ENCODE data around the gene ZBTB1. TPM values are rescaled to one million over a fixed set of nuclear protein-coding genes. Genes with fewer than 3 reads are reported as not detected.

ZBTB1 gene
- total and polyA plus RNA-seq, 10 of the 15 experiments (the other 5 are each of a cell fraction or from before 2014, with no cell fraction given), result 12.3 to 127 (median 40.0) TPM

GRCh38 chr14:64465191-64465822, 39.3 kb upstream of the ZBTB1 start, which contains the start of gene AKAP5 (continued):
- 0 out of 2 replicates have a peak, but pooled peaks have one; percentile 41 for TF ChIP-seq ZNF687 (IDR thresholded peaks at IDR 0.05)
- peak; percentile 47; the same call in 1 of the 2 replicates for TF ChIP-seq NR2F1 (conservative IDR thresholded peaks at IDR 0.05)
- no peak for TF ChIP-seq USF2 (IDR thresholded peaks at IDR 0.05; ENCODE audit: borderline replicate concordance, low read depth, low read length)
- peak; percentile 46; the same call in 1 of the 2 replicates for TF ChIP-seq NKRF (conservative IDR thresholded peaks at IDR 0.05)
- no peak for TF ChIP-seq ZBED1 (IDR thresholded peaks at IDR 0.05; ENCODE audit: borderline replicate concordance)
- peak; percentile 80 for TF ChIP-seq GATAD2B (conservative IDR thresholded peaks at IDR 0.05; ENCODE audit: low read depth)
- TF ChIP-seq BACH1 (IDR thresholded peaks at IDR 0.05; ENCODE audit: borderline replicate concordance), result 0 out of 2 replicates have a peak, but pooled peaks have one; percentile 48
- TF ChIP-seq NFYB (IDR thresholded peaks at IDR 0.05; ENCODE audit: insufficient read depth, low read depth, low read length), result peak; percentile 83; the same call in 1 of the 2 replicates
- no peak for TF ChIP-seq STAT3 (IDR thresholded peaks at IDR 0.05; ENCODE audit: low read depth, low read length)

Data from GM12878 (cell line).